ENCODE results near the gene CFAP210. TPM values are rescaled to one million over a fixed set of nuclear protein-coding genes. Genes with fewer than 3 reads are reported as not detected.

Gene CFAP210
- total and polyA plus RNA-seq, 9 of the 15 experiments (the other 6 are each of a cell fraction or from before 2014, with no cell fraction given) = 0.75 to 3.6 (median 1.3) TPM

GRCh38 chr2:169709331-169709730 lies 15.1 kb upstream of the CFAP210 start (continued):
- TF ChIP-seq CEBPZ (IDR thresholded peaks at IDR 0.05; ENCODE audit: borderline replicate concordance, low read depth, low read length) = no peak
- no peak for TF ChIP-seq KLF13 (tag; IDR thresholded peaks at IDR 0.05; ENCODE audit: borderline replicate concordance, low read depth)

GRCh38 chr2:169707626-169708025 lies 13.4 kb upstream of the CFAP210 start:
- no peak overlapping the region for H3K9ac ChIP-seq (ENCODE audit: insufficient read depth in 1 of 2, low read depth in 2 of 2, low read length in 2 of 2)
- ChIA-PET CTCF (ENCODE audit: low intra/inter-chr PET ratio) (no interaction called here), POLR2A (interaction anchor here (1.3 to 6.8 kb wide), 3 partner anchors 8 to 71 kb away, joined by 3 to 60 read pairs (median 45); partner anchors contain the start of genes CFAP210 and PHOSPHO2)
- no peak overlapping the region for H2AFZ ChIP-seq (ENCODE audit: low read depth, low read length)
- BruUV-seq (replicated peaks) = no TSS peak
- DNase-seq (ENCODE audit: extremely low read depth in 1 of 4, low spot score in 3 of 4) (no peak), FAIRE-seq (no peak), ATAC-seq (no peak)
- no peaks in the 10 kb centered on the region for H4K20me1 ChIP-seq (replicated peaks; ENCODE audit: control insufficient read depth, insufficient read depth, low read length)
- no peak overlapping the region for H3K4me2 ChIP-seq (ENCODE audit: insufficient read depth, low read length)
- H3K4me1 ChIP-seq (replicated peaks in 1 of 2; ENCODE audit: control insufficient read depth in 2 of 2, insufficient read depth in 2 of 2, low read length in 2 of 2) = peaks cover 4 to 10% of the 10 kb centered on the region in 2 experiments; a peak in 3 of 5 replicates
- no peaks in the 10 kb centered on the region for H3K27me3 ChIP-seq (ENCODE audit: control insufficient read depth in 2 of 2, insufficient read depth in 2 of 2, low read length in 2 of 2)
- in situ Hi-C loops (cut with MboI) = no loop called here
- no peak overlapping the region for H3K27ac ChIP-seq (ENCODE audit: extremely low read depth, low read depth, low read length)
- no peaks in the 10 kb centered on the region for H3K9me1 ChIP-seq (ENCODE audit: control insufficient read depth, insufficient read depth, low read length)
- WGBS (ENCODE audit: insufficient coverage, low coverage, missing lambda C conversion rate) = 47% methylated on average over 2 of the region's 2 CpGs
- intact Hi-C loops (cut with micrococcal nuclease) = no loop called here
- H3K79me2 ChIP-seq (ENCODE audit: control insufficient read depth, insufficient read depth, low read length) = no peaks in the 10 kb centered on the region
- peaks cover 9% of the 10 kb centered on the region; the same call in 2 of the 3 replicates for H3K36me3 ChIP-seq (ENCODE audit: control insufficient read depth, insufficient read depth, low read length)
- H3K4me3 ChIP-seq = no peak overlapping the region
- no peaks in the 10 kb centered on the region for H3K9me3 ChIP-seq (replicated peaks; ENCODE audit: control insufficient read depth, insufficient read depth, low read depth, low read length)
- TF ChIP-seq ZNF518B (CRISPR knock-in tag; IDR thresholded peaks at IDR 0.05) (no peak), HES1 (IDR thresholded peaks at IDR 0.05; ENCODE audit: low read depth) (no peak)
